Esophagus muscularis mucosa (tissue), 4 donors: ENCODE results near the gene CDH20. TPM values are rescaled to one million over a fixed set of nuclear protein-coding genes. Genes with fewer than 3 reads are reported as not detected.

ENCODE experiments used
- DNase-seq: peaks from one replicate; pipeline ENCODE4 v3.0.0-alpha.2; 2017; ENCODE audit errors: extremely low spot score
- H3K27ac ChIP-seq, 4 donors: fragments of 200-600 bp; sonication (generic); replicated peaks in 1 of 4; 1 replicate in 3 of 4; 2 replicates in 1 of 4; pipeline ENCODE4 v1.5.1; 2016 to 2019; ENCODE audit warnings: mild to moderate bottlenecking in 1 of 4
- H3K27me3 ChIP-seq, 4 donors: fragments of 200-600 bp; sonication (generic); one replicate each; pipeline versions ENCODE4 v1.5.1 to v1.6.0; 2016 to 2019
- H3K36me3 ChIP-seq, 4 donors: fragments of 200-600 bp; sonication (generic); one replicate each; pipeline ENCODE4 v1.5.1; 2016 to 2019
- H3K4me1 ChIP-seq, 4 donors: fragments of 200-600 bp; sonication (generic); one replicate each; pipeline ENCODE4 v1.5.1; 2016 to 2019
- H3K4me3 ChIP-seq, 4 donors: fragments of 200-600 bp; sonication (generic); 1 replicate in 2 of 4; 2 replicates in 2 of 4; pipeline ENCODE4 v1.5.1; 2016 to 2019; ENCODE audit warnings: mild to moderate bottlenecking in 4 of 4, moderate library complexity in 1 of 4
- H3K9me3 ChIP-seq, 4 donors: fragments of 200-600 bp; sonication (generic); 1 replicate in 3 of 4; 2 replicates in 1 of 4; pipeline ENCODE4 v1.5.1; 2016 to 2019
- EP300 ChIP-seq: sonication (generic); formaldehyde crosslinking; IDR thresholded peaks from one replicate; pipeline ENCODE4 v1.6.1; 2017; ENCODE audit warnings: antibody characterized with exemption
- POLR2A ChIP-seq: fragments of 450-650 bp; IDR thresholded peaks from one replicate; pipeline ENCODE4 v1.6.1; 2017; ENCODE audit warnings: antibody characterized with exemption, moderate library complexity, mild to moderate bottlenecking, low read depth
- POLR2AphosphoS5 ChIP-seq, 2 donors: sonication (generic); formaldehyde crosslinking; IDR thresholded peaks; one replicate each; pipeline ENCODE4 v1.6.1; 2017; ENCODE audit warnings: antibody characterized with exemption in 2 of 2
- WGBS: methylation state at CpG from one replicate; pipeline ENCODE4 v1.1.5; 2018; 5-methylcytosine and 5-hydroxymethylcytosine counted together
- intact Hi-C: fragments of 100-400 bp; cut with DNase I; formaldehyde crosslinking; loops from one replicate; pipeline ENCODE4 v1.15.1; 2023
- total RNA-seq, 4 donors: library from RNA; depleted of rRNA; stranded (reverse); fragments of >200 nt; gene quantifications; one replicate each; pipeline versions ENCODE4 v1.1.0 to v1.2.1, GENCODE V29; 2016
- TF ChIP-seq, protein P1 (sequence below), 3 experiments: fragments of 200-600 bp in 2 of 3; fragments of 450-650 bp in 1 of 3; sonication (generic) in 2 of 3; IDR thresholded peaks; one replicate each; pipeline ENCODE4 v1.5.1; 2017 to 2019; ENCODE audit warnings: antibody characterized with exemption in 3 of 3, mild to moderate bottlenecking in 2 of 3, moderate library complexity in 1 of 3

Gene CDH20
- total RNA-seq, 4 donors from 2014 or later: 0.06 to 0.99 (median 0.27) TPM

GRCh38 chr18:61419763-61420162, 86.5 kb downstream of the CDH20 start:
- intact Hi-C loops: no loop called here
- DNase-seq: no peak
- H3K36me3 ChIP-seq: no peaks in the 10 kb centered on the region
- no peaks in the 10 kb centered on the region for H3K9me3 ChIP-seq
- no peak overlapping the region for H3K27ac ChIP-seq
- TF ChIP-seq EP300 (no peak), POLR2A (no peak), POLR2AphosphoS5 (IDR thresholded peaks at IDR 0.05) (no peak)
- 95% methylated on average over 1 of the region's 1 CpG for WGBS
- H3K27me3 ChIP-seq: no peaks in the 10 kb centered on the region
- H3K4me3 ChIP-seq: no peak overlapping the region
- no peaks in the 10 kb centered on the region for H3K4me1 ChIP-seq

- Histone ChIP-seq H3K36me3 (no peaks in the 10 kb centered on the region), H3K27me3 (no peaks in the 10 kb centered on the region), H3K4me1 (no peaks in the 10 kb centered on the region), H3K27ac (no peak overlapping the region), H3K9me3 (no peaks in the 10 kb centered on the region), H3K4me3 (no peak overlapping the region)
- no peak for DNase-seq
- 76% methylated on average over 7 of the region's 7 CpGs for WGBS
- TF ChIP-seq POLR2AphosphoS5 (IDR thresholded peaks at IDR 0.05) (no peak), POLR2A (no peak), EP300 (no peak)
- TF ChIP-seq, protein P1, sequence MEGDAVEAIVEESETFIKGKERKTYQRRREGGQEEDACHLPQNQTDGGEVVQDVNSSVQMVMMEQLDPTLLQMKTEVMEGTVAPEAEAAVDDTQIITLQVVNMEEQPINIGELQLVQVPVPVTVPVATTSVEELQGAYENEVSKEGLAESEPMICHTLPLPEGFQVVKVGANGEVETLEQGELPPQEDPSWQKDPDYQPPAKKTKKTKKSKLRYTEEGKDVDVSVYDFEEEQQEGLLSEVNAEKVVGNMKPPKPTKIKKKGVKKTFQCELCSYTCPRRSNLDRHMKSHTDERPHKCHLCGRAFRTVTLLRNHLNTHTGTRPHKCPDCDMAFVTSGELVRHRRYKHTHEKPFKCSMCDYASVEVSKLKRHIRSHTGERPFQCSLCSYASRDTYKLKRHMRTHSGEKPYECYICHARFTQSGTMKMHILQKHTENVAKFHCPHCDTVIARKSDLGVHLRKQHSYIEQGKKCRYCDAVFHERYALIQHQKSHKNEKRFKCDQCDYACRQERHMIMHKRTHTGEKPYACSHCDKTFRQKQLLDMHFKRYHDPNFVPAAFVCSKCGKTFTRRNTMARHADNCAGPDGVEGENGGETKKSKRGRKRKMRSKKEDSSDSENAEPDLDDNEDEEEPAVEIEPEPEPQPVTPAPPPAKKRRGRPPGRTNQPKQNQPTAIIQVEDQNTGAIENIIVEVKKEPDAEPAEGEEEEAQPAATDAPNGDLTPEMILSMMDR (IDR thresholded peaks at IDR 0.05): no peak
- intact Hi-C loops: no loop called here
Observed at GRCh38 chr18:61420218-61420885, 87.1 kb downstream of the CDH20 start.

DNA sequence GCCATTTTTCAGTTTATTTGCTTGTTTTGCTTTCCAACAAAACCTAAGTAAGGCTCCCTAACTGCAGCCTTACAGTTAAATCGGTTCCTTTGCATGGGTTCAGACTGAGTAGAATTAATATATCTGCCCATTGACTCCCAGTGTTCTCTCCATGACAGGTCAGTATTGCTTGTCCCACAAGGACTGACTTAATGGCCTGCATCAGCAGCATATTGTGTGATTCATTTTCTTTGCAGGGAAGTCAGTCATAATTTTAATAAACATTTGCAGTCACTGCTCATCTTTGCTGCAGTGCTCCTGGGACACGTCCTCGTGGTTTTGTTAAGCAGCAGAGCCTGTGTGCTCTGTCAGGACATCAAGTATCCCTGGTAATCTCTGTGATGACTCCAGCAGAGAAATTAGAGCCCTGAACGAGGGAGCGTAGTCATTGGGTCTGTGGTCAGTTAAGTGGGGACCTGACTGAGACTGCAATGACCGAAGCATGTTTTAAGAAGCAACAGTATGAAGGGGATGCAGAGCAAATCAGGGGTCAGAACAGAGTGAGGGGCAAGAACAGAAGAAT, 93.3 kb downstream of the CDH20 start:
- Histone ChIP-seq H3K4me3 (no peak overlapping the region), H3K27ac (no peak overlapping the region), H3K4me1 (no peaks in the 10 kb centered on the region), H3K9me3 (no peaks in the 10 kb centered on the region), H3K27me3 (no peaks in the 10 kb centered on the region), H3K36me3 (no peaks in the 10 kb centered on the region)
- DNase-seq: no peak
- intact Hi-C loops: no loop called here
- TF ChIP-seq POLR2AphosphoS5 (IDR thresholded peaks at IDR 0.05) (no peak), POLR2A (no peak), EP300 (no peak)
- TF ChIP-seq, protein P1 (IDR thresholded peaks at IDR 0.05): no peak
- 74% methylated on average over 6 of the region's 6 CpGs for WGBS

DNA sequence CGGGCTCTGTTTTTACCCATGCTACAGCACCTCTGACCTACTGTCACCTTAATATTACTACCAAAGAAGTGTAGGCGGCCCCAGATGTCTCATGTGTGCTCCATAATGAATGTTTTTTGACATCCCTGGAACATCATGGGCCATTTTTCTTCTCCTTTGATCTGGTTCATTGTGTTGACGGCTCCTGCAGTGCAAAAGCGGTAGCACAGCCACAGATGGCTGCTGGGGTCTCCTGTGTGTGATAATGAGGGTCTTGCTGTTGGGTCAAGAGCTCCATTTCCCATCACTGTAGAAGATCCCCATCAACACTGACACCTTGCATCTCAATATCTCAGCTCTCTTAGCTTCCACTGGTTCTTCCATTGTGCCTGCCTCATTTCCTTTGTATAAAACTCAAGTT, 95.0 kb downstream of the CDH20 start:
- H3K4me1 ChIP-seq: no peaks in the 10 kb centered on the region
- DNase-seq: no peak
- no peaks in the 10 kb centered on the region for H3K36me3 ChIP-seq
- no peak overlapping the region for H3K4me3 ChIP-seq
- H3K9me3 ChIP-seq: no peaks in the 10 kb centered on the region
- H3K27ac ChIP-seq: no peak overlapping the region
- no peak for TF ChIP-seq EP300
- TF ChIP-seq, protein P1 (IDR thresholded peaks at IDR 0.05): no peak
- no peak for TF ChIP-seq POLR2AphosphoS5 (IDR thresholded peaks at IDR 0.05)
- TF ChIP-seq POLR2A: no peak
- intact Hi-C loops: no loop called here
- WGBS: 79% methylated on average over 4 of the region's 4 CpGs
- no peaks in the 10 kb centered on the region for H3K27me3 ChIP-seq

DNA sequence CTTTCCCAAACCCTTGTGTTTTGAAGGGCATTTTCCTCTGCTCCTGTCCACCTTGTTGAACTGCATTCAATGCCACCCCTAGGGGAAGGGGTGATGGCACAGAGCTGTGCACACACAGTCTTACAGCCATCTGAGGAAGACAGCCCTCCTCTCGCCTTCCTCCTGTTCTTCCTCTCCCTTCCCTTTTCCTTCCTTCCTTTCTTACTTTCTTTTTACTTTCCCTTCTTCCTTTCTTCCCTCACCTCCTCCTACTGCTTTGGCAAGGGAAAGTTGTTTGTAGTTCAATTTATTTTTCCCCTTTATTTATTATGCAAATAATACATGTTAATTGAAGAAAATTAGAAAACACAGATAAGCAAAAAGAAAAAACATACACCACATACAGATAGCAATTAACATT, 99.4 kb downstream of the CDH20 start:
- no peak for DNase-seq
- Histone ChIP-seq H3K36me3 (no peaks in the 10 kb centered on the region), H3K27ac (no peak overlapping the region), H3K4me1 (no peaks in the 10 kb centered on the region), H3K27me3 (no peaks in the 10 kb centered on the region), H3K9me3 (peaks cover 0 to 8% (median 0%) of the 10 kb centered on the region in 4 donors), H3K4me3 (no peak overlapping the region)
- WGBS: 81% methylated on average over 1 of the region's 1 CpG
- intact Hi-C loops: no loop called here
- TF ChIP-seq, protein P1 (IDR thresholded peaks at IDR 0.05): no peak
- TF ChIP-seq POLR2AphosphoS5 (IDR thresholded peaks at IDR 0.05): no peak
- TF ChIP-seq POLR2A: no peak
- no peak for TF ChIP-seq EP300
